Measurements from ENCODE around the gene ACSM3. TPM values are rescaled to one million over a fixed set of nuclear protein-coding genes. Genes with fewer than 3 reads are reported as not detected.

Gene ACSM3
- total and polyA plus RNA-seq, 9 of the 15 experiments (the other 6 are each of a cell fraction or from before 2014, with no cell fraction given): 112 to 420 (median 182) TPM

DNA sequence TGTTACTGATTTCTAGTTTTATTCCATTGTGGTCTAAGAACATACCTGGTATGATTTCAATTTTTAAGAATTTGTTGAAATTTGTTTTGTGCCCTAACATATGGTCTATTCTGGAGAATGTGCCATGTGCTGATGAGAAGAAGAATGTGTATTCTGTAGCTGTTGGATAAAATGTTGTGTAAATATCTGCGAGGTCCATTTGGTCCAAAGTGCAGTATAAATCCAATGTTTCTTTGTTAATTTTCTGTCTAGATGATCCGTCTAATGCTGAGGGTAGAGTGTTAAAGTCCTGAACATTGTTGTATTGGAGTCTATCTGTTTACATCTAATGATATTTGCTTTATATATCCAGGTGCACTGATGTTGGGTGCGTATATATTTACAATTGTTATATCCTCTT is 9.9 kb downstream of the ACSM3 start:
- in situ Hi-C loops (cut with MboI) (no loop called here), intact Hi-C loops (cut with micrococcal nuclease) (no loop called here)
- peaks cover 62% of the 10 kb centered on the region for H3K36me3 ChIP-seq (ENCODE audit: control insufficient read depth, insufficient read depth, low read length)
- H3K4me2 ChIP-seq (ENCODE audit: insufficient read depth, low read length): no peak overlapping the region
- H3K79me2 ChIP-seq (ENCODE audit: control insufficient read depth, insufficient read depth, low read length): peaks cover 28% of the 10 kb centered on the region; the same call in 2 of the 3 replicates
- no peak for DNase-seq (ENCODE audit: extremely low read depth in 1 of 4, low spot score in 3 of 4)
- H3K27me3 ChIP-seq (ENCODE audit: control insufficient read depth in 2 of 2, insufficient read depth in 2 of 2, low read length in 2 of 2): no peaks in the 10 kb centered on the region
- FAIRE-seq: no peak
- 85% methylated on average over 3 of the region's 3 CpGs for WGBS (ENCODE audit: insufficient coverage, low coverage, missing lambda C conversion rate)
- no peak for ATAC-seq
- ChIA-PET POLR2A (interaction anchor here (1.8 kb wide), 1 partner anchor 10 kb away, joined by 4 read pairs; the partner anchor contains the start of gene ACSM3), CTCF (ENCODE audit: low intra/inter-chr PET ratio) (no interaction called here)
- H3K9me1 ChIP-seq (ENCODE audit: control insufficient read depth, insufficient read depth, low read length): no peaks in the 10 kb centered on the region
- no peak overlapping the region for H3K27ac ChIP-seq (ENCODE audit: extremely low read depth, low read depth, low read length)
- H3K4me3 ChIP-seq: no peak overlapping the region
- peaks cover 0 to 10% of the 10 kb centered on the region in 2 experiments; a peak in 2 of 5 replicates for H3K4me1 ChIP-seq (replicated peaks in 1 of 2; ENCODE audit: control insufficient read depth in 2 of 2, insufficient read depth in 2 of 2, low read length in 2 of 2)
- H4K20me1 ChIP-seq (replicated peaks; ENCODE audit: control insufficient read depth, insufficient read depth, low read length): no peaks in the 10 kb centered on the region
- TF ChIP-seq ZNF707 (CRISPR knock-in tag; conservative IDR thresholded peaks at IDR 0.05): no peak
- TF ChIP-seq, protein P1, sequence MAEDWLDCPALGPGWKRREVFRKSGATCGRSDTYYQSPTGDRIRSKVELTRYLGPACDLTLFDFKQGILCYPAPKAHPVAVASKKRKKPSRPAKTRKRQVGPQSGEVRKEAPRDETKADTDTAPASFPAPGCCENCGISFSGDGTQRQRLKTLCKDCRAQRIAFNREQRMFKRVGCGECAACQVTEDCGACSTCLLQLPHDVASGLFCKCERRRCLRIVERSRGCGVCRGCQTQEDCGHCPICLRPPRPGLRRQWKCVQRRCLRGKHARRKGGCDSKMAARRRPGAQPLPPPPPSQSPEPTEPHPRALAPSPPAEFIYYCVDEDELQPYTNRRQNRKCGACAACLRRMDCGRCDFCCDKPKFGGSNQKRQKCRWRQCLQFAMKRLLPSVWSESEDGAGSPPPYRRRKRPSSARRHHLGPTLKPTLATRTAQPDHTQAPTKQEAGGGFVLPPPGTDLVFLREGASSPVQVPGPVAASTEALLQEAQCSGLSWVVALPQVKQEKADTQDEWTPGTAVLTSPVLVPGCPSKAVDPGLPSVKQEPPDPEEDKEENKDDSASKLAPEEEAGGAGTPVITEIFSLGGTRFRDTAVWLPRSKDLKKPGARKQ (CRISPR knock-in tag; IDR thresholded peaks at IDR 0.05): no peak
- no peak for TF ChIP-seq PURB (CRISPR knock-in tag; IDR thresholded peaks at IDR 0.05; ENCODE audit: low read depth)
- no peak for TF ChIP-seq ZNF224 (CRISPR knock-in tag; IDR thresholded peaks at IDR 0.05)
- TF ChIP-seq, protein P2, sequence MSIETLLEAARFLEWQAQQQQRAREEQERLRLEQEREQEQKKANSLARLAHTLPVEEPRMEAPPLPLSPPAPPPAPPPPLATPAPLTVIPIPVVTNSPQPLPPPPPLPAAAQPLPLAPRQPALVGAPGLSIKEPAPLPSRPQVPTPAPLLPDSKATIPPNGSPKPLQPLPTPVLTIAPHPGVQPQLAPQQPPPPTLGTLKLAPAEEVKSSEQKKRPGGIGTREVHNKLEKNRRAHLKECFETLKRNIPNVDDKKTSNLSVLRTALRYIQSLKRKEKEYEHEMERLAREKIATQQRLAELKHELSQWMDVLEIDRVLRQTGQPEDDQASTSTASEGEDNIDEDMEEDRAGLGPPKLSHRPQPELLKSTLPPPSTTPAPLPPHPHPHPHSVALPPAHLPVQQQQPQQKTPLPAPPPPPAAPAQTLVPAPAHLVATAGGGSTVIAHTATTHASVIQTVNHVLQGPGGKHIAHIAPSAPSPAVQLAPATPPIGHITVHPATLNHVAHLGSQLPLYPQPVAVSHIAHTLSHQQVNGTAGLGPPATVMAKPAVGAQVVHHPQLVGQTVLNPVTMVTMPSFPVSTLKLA (conservative IDR thresholded peaks at IDR 0.05): no peak
- no peak for TF ChIP-seq C11orf30 (IDR thresholded peaks at IDR 0.05; ENCODE audit: low read depth)
- TF ChIP-seq, protein P3, sequence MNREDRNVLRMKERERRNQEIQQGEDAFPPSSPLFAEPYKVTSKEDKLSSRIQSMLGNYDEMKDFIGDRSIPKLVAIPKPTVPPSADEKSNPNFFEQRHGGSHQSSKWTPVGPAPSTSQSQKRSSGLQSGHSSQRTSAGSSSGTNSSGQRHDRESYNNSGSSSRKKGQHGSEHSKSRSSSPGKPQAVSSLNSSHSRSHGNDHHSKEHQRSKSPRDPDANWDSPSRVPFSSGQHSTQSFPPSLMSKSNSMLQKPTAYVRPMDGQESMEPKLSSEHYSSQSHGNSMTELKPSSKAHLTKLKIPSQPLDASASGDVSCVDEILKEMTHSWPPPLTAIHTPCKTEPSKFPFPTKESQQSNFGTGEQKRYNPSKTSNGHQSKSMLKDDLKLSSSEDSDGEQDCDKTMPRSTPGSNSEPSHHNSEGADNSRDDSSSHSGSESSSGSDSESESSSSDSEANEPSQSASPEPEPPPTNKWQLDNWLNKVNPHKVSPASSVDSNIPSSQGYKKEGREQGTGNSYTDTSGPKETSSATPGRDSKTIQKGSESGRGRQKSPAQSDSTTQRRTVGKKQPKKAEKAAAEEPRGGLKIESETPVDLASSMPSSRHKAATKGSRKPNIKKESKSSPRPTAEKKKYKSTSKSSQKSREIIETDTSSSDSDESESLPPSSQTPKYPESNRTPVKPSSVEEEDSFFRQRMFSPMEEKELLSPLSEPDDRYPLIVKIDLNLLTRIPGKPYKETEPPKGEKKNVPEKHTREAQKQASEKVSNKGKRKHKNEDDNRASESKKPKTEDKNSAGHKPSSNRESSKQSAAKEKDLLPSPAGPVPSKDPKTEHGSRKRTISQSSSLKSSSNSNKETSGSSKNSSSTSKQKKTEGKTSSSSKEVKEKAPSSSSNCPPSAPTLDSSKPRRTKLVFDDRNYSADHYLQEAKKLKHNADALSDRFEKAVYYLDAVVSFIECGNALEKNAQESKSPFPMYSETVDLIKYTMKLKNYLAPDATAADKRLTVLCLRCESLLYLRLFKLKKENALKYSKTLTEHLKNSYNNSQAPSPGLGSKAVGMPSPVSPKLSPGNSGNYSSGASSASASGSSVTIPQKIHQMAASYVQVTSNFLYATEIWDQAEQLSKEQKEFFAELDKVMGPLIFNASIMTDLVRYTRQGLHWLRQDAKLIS (CRISPR knock-in tag; IDR thresholded peaks at IDR 0.05): no peak
- TF ChIP-seq KAT7 (CRISPR knock-in tag; IDR thresholded peaks at IDR 0.05; ENCODE audit: borderline replicate concordance): no peak
- TF ChIP-seq FOXK1 (CRISPR knock-in tag; IDR thresholded peaks at IDR 0.05; ENCODE audit: borderline replicate concordance): no peak
- no peak overlapping the region for H3K9ac ChIP-seq (ENCODE audit: insufficient read depth in 1 of 2, low read depth in 2 of 2, low read length in 2 of 2)
- no peak overlapping the region for H2AFZ ChIP-seq (ENCODE audit: low read depth, low read length)
- no peaks in the 10 kb centered on the region for H3K9me3 ChIP-seq (replicated peaks; ENCODE audit: control insufficient read depth, insufficient read depth, low read depth, low read length)
- no TSS peak for BruUV-seq (replicated peaks)

Measured in K562 (cell line).